Gastroesophageal sphincter (tissue), 3 donors: ENCODE data around the gene SPTB.

Experiments used
- CTCF ChIP-seq, 4 experiments: fragments of 200-600 bp in 2 of 4; fragments of 450-650 bp in 2 of 4; sonication (generic) in 1 of 4; IDR thresholded peaks; one replicate each; pipeline ENCODE4 v1.5.1; 2017 to 2019; ENCODE audit warnings: antibody characterized with exemption in 4 of 4, mild to moderate bottlenecking in 2 of 4, moderate library complexity in 2 of 4
- EP300 ChIP-seq: sonication (generic); formaldehyde crosslinking; IDR thresholded peaks from one replicate; pipeline ENCODE4 v1.6.1; 2017; ENCODE audit warnings: antibody characterized with exemption, mild to moderate bottlenecking
- POLR2A ChIP-seq, 2 donors: fragments of 450-650 bp; IDR thresholded peaks; one replicate each; pipeline ENCODE4 v1.6.1; 2017; ENCODE audit warnings: antibody characterized with exemption in 2 of 2, mild to moderate bottlenecking in 2 of 2, moderate library complexity in 1 of 2
- POLR2AphosphoS5 ChIP-seq: sonication (generic); formaldehyde crosslinking; IDR thresholded peaks from one replicate; pipeline ENCODE4 v1.6.1; 2017; ENCODE audit warnings: antibody characterized with exemption

GRCh38 chr14:64880221-64881121 lies 764 bp upstream of the SPTB start:
- TF ChIP-seq CTCF (IDR thresholded peaks at IDR 0.05): no peak
- TF ChIP-seq POLR2A (IDR thresholded peaks at IDR 0.05): no peak
- TF ChIP-seq EP300: no peak
- no peak for TF ChIP-seq POLR2AphosphoS5
